ENCODE data around the gene FBXO2. TPM values are rescaled to one million over a fixed set of nuclear protein-coding genes. Genes with fewer than 3 reads are reported as not detected.

The FBXO2 gene
- total and polyA plus RNA-seq, 8 donors: 25.3 to 75.6 (median 43.7) TPM

GRCh38 chr1:11629184-11630016 is 24.8 kb downstream of the FBXO2 start:
- Histone ChIP-seq H3K9me3 (no peaks in the 10 kb centered on the region), H3K4me3 (no peak overlapping the region), H3K27me3 (no peaks in the 10 kb centered on the region), H3K36me3 (no peaks in the 10 kb centered on the region), H3K27ac (no peak overlapping the region), H3K4me1 (no peaks in the 10 kb centered on the region)
- ATAC-seq (no peak), FAIRE-seq (no peak), DNase-seq (no peak)
- 43 to 46% methylated on average over 15 of the region's 15 CpGs for WGBS, 2 donors
- intact Hi-C loops (cut with DNase I): no loop called here
- TF ChIP-seq CTCF (IDR thresholded peaks at IDR 0.05): no peak

- no peak for DNase-seq
- no peak for FAIRE-seq
- no peak for ATAC-seq
- no peaks in the 10 kb centered on the region for H3K36me3 ChIP-seq
- no peaks in the 10 kb centered on the region for H3K9me3 ChIP-seq
- H3K4me3 ChIP-seq: no peak overlapping the region
- 84 to 87% methylated on average over 7 of the region's 7 CpGs for WGBS, 2 donors
- H3K27me3 ChIP-seq: no peaks in the 10 kb centered on the region
- no peak overlapping the region for H3K27ac ChIP-seq
- H3K4me1 ChIP-seq: no peaks in the 10 kb centered on the region
- intact Hi-C loops (cut with DNase I): no loop called here
- no peak for TF ChIP-seq CTCF (IDR thresholded peaks at IDR 0.05)
Measured at GRCh38 chr1:11628767-11629166, 25.5 kb downstream of the FBXO2 start.

DNA sequence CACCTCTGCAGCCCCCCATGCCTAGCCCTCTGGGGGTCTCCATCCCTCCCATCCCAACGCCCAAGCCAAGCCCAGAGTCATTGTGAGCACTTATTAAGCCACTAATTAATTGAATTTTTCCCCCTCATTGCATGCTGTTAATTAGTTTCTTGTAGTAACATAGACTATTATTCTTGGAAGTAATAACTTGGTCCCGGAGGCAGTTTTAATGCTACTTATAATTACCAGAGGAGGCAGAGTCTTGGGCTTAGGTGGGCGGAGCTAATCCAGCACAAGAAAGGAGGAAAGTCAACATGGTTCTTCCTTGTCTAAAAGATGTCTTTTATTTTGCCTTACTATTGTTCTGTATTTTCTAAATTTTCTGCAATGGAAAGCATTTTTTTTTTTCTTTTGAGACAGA is 27.7 kb downstream of the FBXO2 start:
- no peak for FAIRE-seq
- H3K4me1 ChIP-seq: no peaks in the 10 kb centered on the region
- no peak for DNase-seq
- WGBS, 2 donors: 49 to 52% methylated on average over 3 of the region's 3 CpGs
- intact Hi-C loops (cut with DNase I): no loop called here
- no peaks in the 10 kb centered on the region for H3K9me3 ChIP-seq
- no peaks in the 10 kb centered on the region for H3K36me3 ChIP-seq
- H3K27ac ChIP-seq: no peak overlapping the region
- TF ChIP-seq CTCF (IDR thresholded peaks at IDR 0.05): no peak
- H3K4me3 ChIP-seq: no peak overlapping the region
- no peak for ATAC-seq
- H3K27me3 ChIP-seq: no peaks in the 10 kb centered on the region

DNA sequence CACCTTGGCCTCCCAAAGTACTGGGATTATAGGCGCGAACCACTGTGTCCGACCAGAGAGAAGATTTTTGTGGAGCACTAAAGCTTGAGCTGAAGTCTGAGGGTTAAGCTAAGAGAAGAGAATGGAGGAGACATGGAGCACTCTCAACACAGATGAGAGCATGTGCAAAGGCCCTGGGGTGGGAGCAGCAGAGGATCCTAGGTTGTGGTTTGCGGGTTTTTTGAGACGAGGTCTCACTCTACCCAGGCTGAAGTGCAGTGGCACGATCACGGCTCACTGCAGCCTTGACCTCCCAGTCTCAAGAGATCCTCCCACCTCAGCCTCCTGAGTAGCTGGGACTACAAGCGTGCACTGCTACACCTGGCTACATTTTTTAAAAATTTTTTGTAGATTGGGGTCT is 30.5 kb downstream of the FBXO2 start:
- intact Hi-C loops (cut with DNase I): no loop called here
- DNase-seq (no peak), ATAC-seq (no peak), FAIRE-seq (no peak)
- Histone ChIP-seq H3K9me3 (no peaks in the 10 kb centered on the region), H3K4me1 (no peaks in the 10 kb centered on the region), H3K27me3 (no peaks in the 10 kb centered on the region), H3K4me3 (no peak overlapping the region), H3K27ac (no peak overlapping the region), H3K36me3 (no peaks in the 10 kb centered on the region)
- no peak for TF ChIP-seq CTCF (IDR thresholded peaks at IDR 0.05)
- 65 to 75% methylated on average over 8 of the region's 8 CpGs for whole genome bisulfite sequencing, 2 donors

GRCh38 chr1:11622398-11622797 is 31.8 kb downstream of the FBXO2 start:
- Histone ChIP-seq H3K27ac (no peak overlapping the region), H3K36me3 (no peaks in the 10 kb centered on the region), H3K4me1 (no peaks in the 10 kb centered on the region), H3K27me3 (no peaks in the 10 kb centered on the region), H3K4me3 (no peak overlapping the region), H3K9me3 (no peaks in the 10 kb centered on the region)
- ATAC-seq: no peak
- intact Hi-C loops (cut with DNase I): no loop called here
- FAIRE-seq: no peak
- DNase-seq: no peak
- 58 to 72% methylated on average over 3 of the region's 3 CpGs for WGBS, 2 donors
- no peak for TF ChIP-seq CTCF (IDR thresholded peaks at IDR 0.05)

Measured in pancreas (tissue), 10 donors.